GM12878 (cell line): Measurements from ENCODE around the gene FAM124B. TPM values are rescaled to one million over a fixed set of nuclear protein-coding genes. Genes with fewer than 3 reads are reported as not detected.

Source experiments
- ATAC-seq: fragments of 200-7000 bp; cut with Tn5 transposase; 3 replicates; pipeline ENCODE4 v1.9.1; 2020; ENCODE audit warnings: mild to moderate bottlenecking, moderate library complexity
- BruUV-seq: library from RNA; stranded (reverse); fragments of 400-500 nt; replicated peaks from 2 replicates; lab custom pipeline; 2021; lab: Mats Ljungman, UMichigan
- CTCF ChIA-PET: fragments of 300-600 bp; sonication (Branson Sonifier 250); formaldehyde crosslinking; extraction: SDS; loops from one replicate; lab custom pipeline; 2021; ENCODE audit warnings: inconsistent platforms; lab: Yijun Ruan, JAX
- POLR2A ChIA-PET: fragments of 350-600 bp; formaldehyde crosslinking; extraction: SDS; loops from one replicate; lab custom pipeline; 2021; ENCODE audit warnings: inconsistent platforms; lab: Charles Lee
- RAD21 ChIA-PET: fragments of 300-600 bp; sonication (Branson Sonifier 250); formaldehyde crosslinking; loops from one replicate; lab custom pipeline; 2023; ENCODE audit warnings: antibody characterized with exemption; ENCODE audit not compliant: unreplicated experiment; lab: Charles Lee
- SMC1A ChIA-PET: fragments of 300-600 bp; sonication (Branson Sonifier 250); formaldehyde crosslinking; loops from one replicate; lab custom pipeline; 2023; ENCODE audit not compliant: unreplicated experiment, uncharacterized antibody; lab: Charles Lee
- DNase-seq: peaks from one replicate; pipeline ENCODE4 v3.0.0-alpha.2; 2011; ENCODE audit warnings: low read depth, low spot score
- FAIRE-seq: peaks from 3 replicates; lab custom pipeline; 2011; peaks lifted over from hg19 to GRCh38; lab: Jason Lieb, UNC
- H2AFZ ChIP-seq: 2 replicates; pipeline ENCODE4 v1.6.0; 2011; ENCODE audit warnings: low read depth, low read length, control low read depth; ENCODE audit not compliant: control insufficient read depth
- H3K27ac ChIP-seq: 2 replicates; pipeline ENCODE4 v1.5.1; 2011; ENCODE audit warnings: control low read depth; ENCODE audit not compliant: control insufficient read depth, insufficient read depth
- H3K27me3 ChIP-seq, 2 experiments: replicated peaks in 1 of 2; 2 replicates each; pipeline versions ENCODE4 v1.6.0 to v1.6.1; 2011; ENCODE audit warnings: low read length in 1 of 2; ENCODE audit not compliant: control insufficient read depth in 2 of 2, insufficient read depth in 2 of 2
- H3K36me3 ChIP-seq, 2 experiments: 2 replicates each; pipeline ENCODE4 v1.5.1; 2011; ENCODE audit warnings: low read length in 1 of 2; ENCODE audit not compliant: control insufficient read depth in 2 of 2, insufficient read depth in 2 of 2
- H3K4me1 ChIP-seq: 2 replicates; pipeline ENCODE4 v1.6.1; 2011; ENCODE audit warnings: mild to moderate bottlenecking, low read length, moderate library complexity, mixed read lengths; ENCODE audit not compliant: control insufficient read depth, insufficient read depth
- H3K4me2 ChIP-seq: 2 replicates; pipeline ENCODE4 v1.6.0; 2011; ENCODE audit warnings: control low read depth; ENCODE audit not compliant: control insufficient read depth, insufficient read depth
- H3K4me3 ChIP-seq: fragments of 200-600 bp; sonication (generic); 2 replicates; pipeline ENCODE4 v1.5.1; 2016
- H3K79me2 ChIP-seq: 2 replicates; pipeline ENCODE4 v1.6.0; 2011; ENCODE audit warnings: low read length; ENCODE audit not compliant: control insufficient read depth, insufficient read depth
- H3K9ac ChIP-seq: 2 replicates; pipeline ENCODE4 v1.8.0; 2011; ENCODE audit warnings: low read length, control low read depth, mixed read lengths; ENCODE audit not compliant: control insufficient read depth, insufficient read depth
- H3K9me3 ChIP-seq: replicated peaks from 3 replicates; pipeline ENCODE4 v1.5.1; 2011; ENCODE audit warnings: mild to moderate bottlenecking, low read length; ENCODE audit not compliant: control insufficient read depth, insufficient read depth
- H4K20me1 ChIP-seq: 2 replicates; pipeline ENCODE4 v1.6.0; 2011; ENCODE audit not compliant: control insufficient read depth, insufficient read depth
- ATF2 ChIP-seq: IDR thresholded peaks from 2 replicates; pipeline ENCODE4 v1.6.1; 2012; ENCODE audit warnings: low read length, inconsistent platforms
- BMI1 ChIP-seq: fragments of 450-650 bp; IDR thresholded peaks from 2 replicates; pipeline ENCODE4 v1.6.1; 2016; ENCODE audit warnings: mild to moderate bottlenecking, moderate library complexity, borderline replicate concordance
- CREB1 ChIP-seq: IDR thresholded peaks from 2 replicates; pipeline ENCODE4 v1.6.1; 2012; ENCODE audit warnings: low read depth, mild to moderate bottlenecking, inconsistent platforms
- ELK1 ChIP-seq: IDR thresholded peaks from 2 replicates; pipeline ENCODE4 v1.6.1; 2012; ENCODE audit warnings: low read depth, low read length, improper control_type of control experiment
- FOS ChIP-seq: IDR thresholded peaks from 3 replicates; pipeline ENCODE4 v1.6.1; 2011; ENCODE audit warnings: borderline replicate concordance; ENCODE audit not compliant: insufficient read length; ENCODE audit errors: extremely low read depth
- JUND ChIP-seq: IDR thresholded peaks from 2 replicates; pipeline ENCODE4 v1.6.1; 2012; ENCODE audit warnings: low read depth, mild to moderate bottlenecking, low read length, improper control_type of control experiment, moderate library complexity
- NFXL1 ChIP-seq: fragments of 450-650 bp; IDR thresholded peaks from 2 replicates; pipeline ENCODE4 v1.6.1; 2017; ENCODE audit warnings: antibody characterized with exemption, mild to moderate bottlenecking, borderline replicate concordance
- RFX5 ChIP-seq: IDR thresholded peaks from 2 replicates; pipeline ENCODE4 v1.6.1; 2011; ENCODE audit warnings: low read depth, low read length, improper control_type of control experiment
- SMAD1 ChIP-seq: fragments of 450-650 bp; IDR thresholded peaks from 2 replicates; pipeline ENCODE4 v1.6.1; 2018; ENCODE audit warnings: mild to moderate bottlenecking, low read depth; ENCODE audit not compliant: partially characterized antibody
- TCF3 ChIP-seq: IDR thresholded peaks from 2 replicates; pipeline ENCODE4 v1.6.1; 2012; ENCODE audit warnings: low read depth, mild to moderate bottlenecking, low read length, borderline replicate concordance; ENCODE audit not compliant: insufficient read depth
- WGBS: methylation state at CpG from one replicate; pipeline ENCODE4 v1.1.6; 2016; ENCODE audit warnings: low lambda C conversion rate; ENCODE audit not compliant: insufficient replicate concordance, insufficient coverage; ENCODE audit errors: missing lambda C conversion rate; 5-methylcytosine and 5-hydroxymethylcytosine counted together
- in situ Hi-C: fragments of 300-500 bp; cut with MboI; formaldehyde crosslinking; loops from 9 replicates; pipeline ENCODE4 v1.14.3; 2018; ENCODE audit warnings: mixed read lengths
- intact Hi-C: fragments of 100-400 bp; cut with micrococcal nuclease; formaldehyde crosslinking; loops from one replicate; pipeline ENCODE4 v1.14.2; 2022; ENCODE audit not compliant: unreplicated experiment
- polyA plus RNA-seq, 11 experiments: library from polyadenylated mRNA; depleted of rRNA in 4 of 11; unstranded in 6 of 11; stranded (reverse) in 5 of 11; fragments of >200 nt; fragmentation: Nextera tagmentation in 4 of 11; fragmentation: Illumina TruSeq in 1 of 11; extraction: Ambion mirVana in 4 of 11; extraction: Trizol in 1 of 11; gene quantifications; 1 replicate in 1 of 11; 2 replicates in 10 of 11; pipeline versions ENCODE4 v1.2.1 to v1.2.3, GENCODE V29; 2011 to 2016; ENCODE audit warnings: inconsistent platforms in 2 of 11, missing spikeins in 2 of 11, low read depth in 1 of 11
- total RNA-seq, 4 experiments: library from RNA; depleted of rRNA in 3 of 4; stranded (reverse); fragments of >200 nt in 3 of 4; fragmentation: Illumina TruSeq in 1 of 4; extraction: Trizol in 1 of 4; gene quantifications; 2 replicates each; pipeline versions ENCODE4 v1.2.1 to v1.2.3, GENCODE V29; 2013 to 2021

The FAM124B gene
- total and polyA plus RNA-seq, 10 of the 15 experiments (the other 5 are each of a cell fraction or from before 2014, with no cell fraction given) = not detected

- TF ChIP-seq ATF2 (no peak), FOS (no peak), NFXL1 (no peak), RFX5 (no peak), JUND (no peak)
Measured at GRCh38 chr2:224379986-224380385, 21.9 kb downstream of the FAM124B start (continued).

DNA sequence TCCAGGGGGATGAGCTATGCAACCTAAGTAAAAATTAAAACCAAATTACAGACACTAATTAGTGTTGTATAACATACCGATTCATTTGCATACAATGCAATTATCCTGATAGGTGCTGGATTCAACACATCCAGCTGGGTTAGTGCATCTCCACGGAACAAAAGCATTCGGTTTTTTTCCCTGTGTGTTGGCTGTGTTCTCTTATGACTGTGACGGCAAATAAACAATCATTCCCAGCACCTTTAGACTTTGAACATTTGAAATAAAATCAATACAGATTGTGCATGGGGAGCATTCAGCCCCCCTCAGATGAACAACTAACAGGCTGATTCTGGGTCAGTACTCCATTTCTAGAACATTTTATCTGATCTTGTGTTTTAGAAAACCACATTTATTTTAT, 22.7 kb downstream of the FAM124B start:
- WGBS = 58% methylated on average over 4 of the region's 4 CpGs

More for the DNA sequence above, 22.7 kb downstream of the FAM124B start:
- DNase-seq (no peak), ATAC-seq (no peak), FAIRE-seq (no peak)
- intact Hi-C loops = no loop called here
- Histone ChIP-seq H3K4me3 (no peak overlapping the region), H3K79me2 (no peaks in the 10 kb centered on the region), H2AFZ (no peak overlapping the region), H3K36me3 (no peaks in the 10 kb centered on the region), H3K9ac (no peak overlapping the region), H4K20me1 (no peaks in the 10 kb centered on the region), H3K4me2 (no peak overlapping the region), H3K4me1 (no peaks in the 10 kb centered on the region), H3K27me3 (0 out of 4 replicates have a peak, but pooled peaks cover 0 to 2% of the 10 kb centered on the region in 2 experiments), H3K9me3 (no peaks in the 10 kb centered on the region), H3K27ac (no peak overlapping the region)
- ChIA-PET RAD21 (no interaction called here), POLR2A (no interaction called here), CTCF (interaction anchor here (0.6 kb wide), 1 partner anchor 599 kb away, joined by 4 read pairs; no protein-coding TSS in a partner anchor), SMC1A (no interaction called here)
- in situ Hi-C loops = no loop called here
- BruUV-seq = no TSS peak
- TF ChIP-seq BMI1 (no peak), ELK1 (no peak), CREB1 (no peak), TCF3 (no peak), SMAD1 (no peak)
